Skeletal muscle satellite cell (primary cell): ENCODE results near the gene GABRR2.

Source experiments
- H3K27me3 ChIP-seq: 2 replicates; pipeline ENCODE4 v1.7.0; 2013; ENCODE audit warnings: low read length; ENCODE audit not compliant: control insufficient read depth, insufficient read depth
- H3K36me3 ChIP-seq: 2 replicates; pipeline ENCODE4 v1.7.0; 2013; ENCODE audit warnings: mild to moderate bottlenecking, control low read depth, low read length; ENCODE audit not compliant: insufficient read depth
- H3K4me1 ChIP-seq: 2 replicates; pipeline ENCODE4 v1.7.0; 2013; ENCODE audit warnings: low read length; ENCODE audit not compliant: control insufficient read depth, insufficient read depth
- H3K4me2 ChIP-seq: 2 replicates; pipeline ENCODE4 v1.7.0; 2013; ENCODE audit warnings: mild to moderate bottlenecking, low read length
- H3K4me3 ChIP-seq: 2 replicates; pipeline ENCODE4 v1.7.0; 2013; ENCODE audit warnings: low read length
- H3K9ac ChIP-seq: 2 replicates; pipeline ENCODE4 v1.7.0; 2013; ENCODE audit warnings: mild to moderate bottlenecking, low read depth, low read length, moderate library complexity
- H3K9me3 ChIP-seq: replicated peaks from 2 replicates; pipeline ENCODE4 v1.7.0; 2013; ENCODE audit warnings: mild to moderate bottlenecking, control low read depth, low read length

Gene GABRR2

GRCh38 chr6:89269981-89270380 lies 45.1 kb downstream of the GABRR2 start:
- H3K36me3 ChIP-seq, result no peaks in the 10 kb centered on the region
- no peak overlapping the region for H3K4me3 ChIP-seq
- H3K4me1 ChIP-seq, result no peaks in the 10 kb centered on the region
- H3K9me3 ChIP-seq, result no peaks in the 10 kb centered on the region
- H3K9ac ChIP-seq, result no peak overlapping the region
- H3K4me2 ChIP-seq, result no peak overlapping the region
- H3K27me3 ChIP-seq, result peaks cover 58% of the 10 kb centered on the region

- Histone ChIP-seq H3K27me3 (peaks cover 63% of the 10 kb centered on the region), H3K4me3 (no peak overlapping the region), H3K36me3 (no peaks in the 10 kb centered on the region), H3K9ac (no peak overlapping the region), H3K4me1 (no peaks in the 10 kb centered on the region), H3K9me3 (no peaks in the 10 kb centered on the region), H3K4me2 (no peak overlapping the region)
Observed at GRCh38 chr6:89269252-89269651, 45.8 kb downstream of the GABRR2 start.

- peaks cover 63% of the 10 kb centered on the region for H3K27me3 ChIP-seq
- no peaks in the 10 kb centered on the region for H3K9me3 ChIP-seq
- H3K4me1 ChIP-seq, result no peaks in the 10 kb centered on the region
- H3K4me3 ChIP-seq, result no peak overlapping the region
- H3K9ac ChIP-seq, result no peak overlapping the region
- no peaks in the 10 kb centered on the region for H3K36me3 ChIP-seq
- no peak overlapping the region for H3K4me2 ChIP-seq
Observed at GRCh38 chr6:89268776-89269175, 46.3 kb downstream of the GABRR2 start.

GRCh38 chr6:89267918-89268317 lies 47.2 kb downstream of the GABRR2 start:
- Histone ChIP-seq H3K4me3 (no peak overlapping the region), H3K27me3 (peaks cover 59% of the 10 kb centered on the region), H3K9me3 (no peaks in the 10 kb centered on the region), H3K9ac (no peak overlapping the region), H3K4me1 (no peaks in the 10 kb centered on the region), H3K4me2 (no peak overlapping the region), H3K36me3 (no peaks in the 10 kb centered on the region)

- H3K4me3 ChIP-seq, result no peak overlapping the region
- no peak overlapping the region for H3K9ac ChIP-seq
- peaks cover 49% of the 10 kb centered on the region for H3K27me3 ChIP-seq
- no peaks in the 10 kb centered on the region for H3K36me3 ChIP-seq
- H3K4me1 ChIP-seq, result no peaks in the 10 kb centered on the region
- no peak overlapping the region for H3K4me2 ChIP-seq
- H3K9me3 ChIP-seq, result no peaks in the 10 kb centered on the region
Observed at GRCh38 chr6:89264296-89264695, 50.8 kb downstream of the GABRR2 start.

GRCh38 chr6:89260832-89261231 lies 54.3 kb downstream of the GABRR2 start:
- Histone ChIP-seq H3K4me2 (no peak overlapping the region), H3K9ac (no peak overlapping the region), H3K4me3 (no peak overlapping the region), H3K4me1 (no peaks in the 10 kb centered on the region), H3K9me3 (no peaks in the 10 kb centered on the region), H3K36me3 (no peaks in the 10 kb centered on the region), H3K27me3 (peaks cover 38% of the 10 kb centered on the region)

- H3K4me2 ChIP-seq, result no peak overlapping the region
- no peaks in the 10 kb centered on the region for H3K4me1 ChIP-seq
- no peak overlapping the region for H3K4me3 ChIP-seq
- peaks cover 33% of the 10 kb centered on the region for H3K27me3 ChIP-seq
- H3K36me3 ChIP-seq, result no peaks in the 10 kb centered on the region
- no peak overlapping the region for H3K9ac ChIP-seq
- H3K9me3 ChIP-seq, result no peaks in the 10 kb centered on the region
Observed at GRCh38 chr6:89260310-89260709, 54.8 kb downstream of the GABRR2 start.

GRCh38 chr6:89258912-89259311 lies 56.2 kb downstream of the GABRR2 start:
- no peaks in the 10 kb centered on the region for H3K9me3 ChIP-seq
- no peaks in the 10 kb centered on the region for H3K36me3 ChIP-seq
- no peak overlapping the region for H3K9ac ChIP-seq
- H3K4me2 ChIP-seq, result no peak overlapping the region
- no peak overlapping the region for H3K4me3 ChIP-seq
- no peaks in the 10 kb centered on the region for H3K4me1 ChIP-seq
- peaks cover 21% of the 10 kb centered on the region for H3K27me3 ChIP-seq

- no peak overlapping the region for H3K4me3 ChIP-seq
- H3K9me3 ChIP-seq, result no peaks in the 10 kb centered on the region
Observed at GRCh38 chr6:89257781-89258180, 57.3 kb downstream of the GABRR2 start.

GRCh38 chr6:89257346-89257745 lies 57.8 kb downstream of the GABRR2 start:
- Histone ChIP-seq H3K9ac (no peak overlapping the region), H3K4me3 (no peak overlapping the region), H3K9me3 (no peaks in the 10 kb centered on the region), H3K4me2 (no peak overlapping the region), H3K4me1 (no peaks in the 10 kb centered on the region), H3K27me3 (peaks cover 28% of the 10 kb centered on the region), H3K36me3 (no peaks in the 10 kb centered on the region)

More at GRCh38 chr6:89257781-89258180, 57.3 kb downstream of the GABRR2 start:
- peaks cover 26% of the 10 kb centered on the region for H3K27me3 ChIP-seq
- H3K9ac ChIP-seq, result no peak overlapping the region
- no peak overlapping the region for H3K4me2 ChIP-seq
- H3K4me1 ChIP-seq, result no peaks in the 10 kb centered on the region
- H3K36me3 ChIP-seq, result no peaks in the 10 kb centered on the region

GRCh38 chr6:89255417-89255816 lies 59.7 kb downstream of the GABRR2 start:
- H3K36me3 ChIP-seq, result no peaks in the 10 kb centered on the region
- no peak overlapping the region for H3K4me3 ChIP-seq
- no peaks in the 10 kb centered on the region for H3K4me1 ChIP-seq
- peaks cover 31% of the 10 kb centered on the region for H3K27me3 ChIP-seq
- no peak overlapping the region for H3K4me2 ChIP-seq
- no peaks in the 10 kb centered on the region for H3K9me3 ChIP-seq
- no peak overlapping the region for H3K9ac ChIP-seq

- Histone ChIP-seq H3K4me3 (no peak overlapping the region), H3K9me3 (no peaks in the 10 kb centered on the region), H3K4me1 (no peaks in the 10 kb centered on the region), H3K36me3 (no peaks in the 10 kb centered on the region), H3K27me3 (peaks cover 34% of the 10 kb centered on the region), H3K4me2 (no peak overlapping the region), H3K9ac (no peak overlapping the region)
Observed at GRCh38 chr6:89254569-89254968, 60.5 kb downstream of the GABRR2 start.
